H1 (cell line): ENCODE results near the gene CAPS2. TPM values are rescaled to one million over a fixed set of nuclear protein-coding genes. Genes with fewer than 3 reads are reported as not detected.

Experiments used
- CTCF ChIA-PET: fragments of 300-600 bp; sonication (Branson Sonifier 250); formaldehyde crosslinking; loops from one replicate; lab custom pipeline; 2021; ENCODE audit not compliant: partially characterized antibody; lab: Charles Lee
- POLR2A ChIA-PET: fragments of 300-600 bp; sonication (Branson Sonifier 250); formaldehyde crosslinking; loops from one replicate; lab custom pipeline; 2021; ENCODE audit warnings: inconsistent platforms; ENCODE audit not compliant: partially characterized antibody; lab: Charles Lee
- DNase-seq, 2 experiments: peaks; one replicate each; pipeline versions ENCODE4 v3.0.0 to v3.0.0-alpha.2; 2010 to 2022; ENCODE audit warnings: low spot score in 2 of 2, low read depth in 1 of 2, mixed read lengths in 1 of 2
- FAIRE-seq: peaks from 2 replicates; lab custom pipeline; 2011; peaks lifted over from hg19 to GRCh38; lab: Jason Lieb, UNC
- H2AFZ ChIP-seq: 2 replicates; pipeline ENCODE4 v1.8.1; 2012; ENCODE audit warnings: low read length, inconsistent platforms
- H2AK5ac ChIP-seq: 2 replicates; pipeline ENCODE4 v1.6.1; 2013; ENCODE audit warnings: low read depth, low read length
- H2BK120ac ChIP-seq: replicated peaks from 2 replicates; pipeline ENCODE3; 2013; ENCODE audit warnings: low read depth, low read length, inconsistent platforms
- H2BK12ac ChIP-seq: 2 replicates; pipeline ENCODE4 v1.6.1; 2013; ENCODE audit warnings: low read depth, low read length
- H2BK15ac ChIP-seq: 2 replicates; pipeline ENCODE4 v1.6.1; 2013; ENCODE audit warnings: low read length
- H2BK20ac ChIP-seq: 2 replicates; pipeline ENCODE4 v1.6.1; 2013; ENCODE audit warnings: low read length
- H2BK5ac ChIP-seq: 2 replicates; pipeline ENCODE4 v1.6.1; 2013; ENCODE audit warnings: low read depth, low read length
- H3K14ac ChIP-seq: 2 replicates; pipeline ENCODE4 v1.6.1; 2013; ENCODE audit warnings: inconsistent platforms; ENCODE audit not compliant: insufficient read length
- H3K18ac ChIP-seq: 2 replicates; pipeline ENCODE4 v1.6.1; 2013; ENCODE audit warnings: low read length; ENCODE audit errors: extremely low read depth
- H3K23ac ChIP-seq: 2 replicates; pipeline ENCODE4 v1.6.1; 2013; ENCODE audit warnings: inconsistent platforms; ENCODE audit not compliant: insufficient read length
- H3K23me2 ChIP-seq: 2 replicates; pipeline ENCODE4 v1.6.1; 2013; ENCODE audit warnings: low read depth, low read length
- H3K27ac ChIP-seq: 2 replicates; pipeline ENCODE4 v1.6.1; 2011; ENCODE audit warnings: low read depth, low read length, inconsistent platforms
- H3K27me3 ChIP-seq, 4 experiments: replicated peaks in 1 of 4; 1 replicate in 1 of 4; 2 replicates in 3 of 4; pipeline versions ENCODE4 v1.6.1 to v1.8.1; 2011 to 2013; ENCODE audit warnings: low read length in 3 of 4, mild to moderate bottlenecking in 3 of 4, inconsistent platforms in 2 of 4, mixed read lengths in 2 of 4, moderate library complexity in 1 of 4; ENCODE audit not compliant: control insufficient read depth in 3 of 4, insufficient read depth in 3 of 4; ENCODE audit errors: extremely low read depth in 1 of 4
- H3K36me3 ChIP-seq, 4 experiments: 2 replicates each; pipeline versions ENCODE4 v1.6.1 to v1.8.1; 2011 to 2013; ENCODE audit warnings: mild to moderate bottlenecking in 4 of 4, low read length in 3 of 4, moderate library complexity in 2 of 4, control low read depth in 1 of 4, inconsistent platforms in 1 of 4; ENCODE audit not compliant: insufficient read depth in 4 of 4, control insufficient read depth in 2 of 4
- H3K4ac ChIP-seq: replicated peaks from 2 replicates; pipeline ENCODE3; 2013; ENCODE audit warnings: low read length, low read depth, mixed read lengths, inconsistent platforms; ENCODE audit not compliant: insufficient read length
- H3K4me1 ChIP-seq, 4 experiments: replicated peaks in 1 of 4; 1 replicate in 1 of 4; 2 replicates in 3 of 4; pipeline versions ENCODE4 v1.6.1 to v1.8.1; 2011 to 2013; ENCODE audit warnings: low read length in 3 of 4, inconsistent platforms in 2 of 4, mixed read lengths in 1 of 4; ENCODE audit not compliant: insufficient read depth in 4 of 4, control insufficient read depth in 3 of 4
- H3K4me2 ChIP-seq, 2 experiments: 2 replicates each; pipeline versions ENCODE4 v1.6.1 to v1.8.1; 2011 to 2013; ENCODE audit warnings: low read depth in 2 of 2, low read length in 2 of 2, control low read depth in 1 of 2, inconsistent platforms in 1 of 2, mild to moderate bottlenecking in 1 of 2; ENCODE audit not compliant: insufficient read depth in 1 of 2
- H3K4me3 ChIP-seq, 4 experiments: fragments of 200-600, 300-600 bp in 1 of 4; sonication (generic), shearing (Covaris generic), sonication (Bioruptor Twin) in 1 of 4; 2 replicates each; pipeline versions ENCODE4 v1.5.1 to v1.8.1; 2011 to 2016; ENCODE audit warnings: low read length in 4 of 4, low read depth in 3 of 4, control low read depth in 2 of 4, inconsistent platforms in 2 of 4, mild to moderate bottlenecking in 2 of 4, mixed read lengths in 1 of 4, moderate library complexity in 1 of 4; ENCODE audit not compliant: insufficient read depth in 2 of 4; ENCODE audit errors: extremely low read depth in 1 of 4
- H3K56ac ChIP-seq: replicated peaks from 2 replicates; pipeline ENCODE3; 2013; ENCODE audit warnings: low read depth, mild to moderate bottlenecking, mixed read lengths, low read length, inconsistent platforms; ENCODE audit not compliant: insufficient read length
- H3K79me1 ChIP-seq: 2 replicates; pipeline ENCODE4 v1.6.1; 2013; ENCODE audit warnings: low read depth, low read length, control low read depth
- H3K79me2 ChIP-seq, 2 experiments: 2 replicates each; pipeline versions ENCODE4 v1.6.1 to v1.8.1; 2012 to 2013; ENCODE audit warnings: low read length in 2 of 2, mild to moderate bottlenecking in 2 of 2, inconsistent platforms in 1 of 2; ENCODE audit not compliant: insufficient read depth in 2 of 2, control insufficient read depth in 1 of 2
- H3K9ac ChIP-seq, 4 experiments: replicated peaks in 1 of 4; 1 replicate in 1 of 4; 2 replicates in 3 of 4; pipeline versions ENCODE4 v1.6.1 to v1.8.1; 2011 to 2013; ENCODE audit warnings: low read depth in 3 of 4, low read length in 3 of 4, control low read depth in 2 of 4, mild to moderate bottlenecking in 2 of 4, moderate library complexity in 2 of 4, inconsistent platforms in 1 of 4; ENCODE audit errors: extremely low read depth in 1 of 4
- H3K9me3 ChIP-seq, 2 experiments: 2 replicates each; pipeline versions ENCODE4 v1.6.1 to v1.8.1; 2012 to 2013; ENCODE audit warnings: mild to moderate bottlenecking in 2 of 2, moderate library complexity in 2 of 2, control low read depth in 1 of 2, inconsistent platforms in 1 of 2, low read depth in 1 of 2, low read length in 1 of 2, mixed read lengths in 1 of 2; ENCODE audit not compliant: insufficient read depth in 2 of 2
- H4K20me1 ChIP-seq, 2 experiments: replicated peaks in 1 of 2; 2 replicates each; pipeline versions ENCODE3 to v1.8.1; 2011 to 2013; ENCODE audit warnings: inconsistent platforms in 2 of 2, low read length in 2 of 2, mild to moderate bottlenecking in 1 of 2; ENCODE audit not compliant: insufficient read depth in 2 of 2, control insufficient read depth in 1 of 2
- H4K5ac ChIP-seq: 2 replicates; pipeline ENCODE4 v1.6.1; 2013; ENCODE audit warnings: low read length, low read depth, mixed read lengths, inconsistent platforms; ENCODE audit not compliant: insufficient read length
- H4K8ac ChIP-seq: 2 replicates; pipeline ENCODE4 v1.8.0; 2013; ENCODE audit warnings: mild to moderate bottlenecking, moderate library complexity, low read length, inconsistent platforms; ENCODE audit not compliant: insufficient read depth; ENCODE audit errors: extremely low read depth
- H4K91ac ChIP-seq: replicated peaks from 2 replicates; pipeline ENCODE3; 2013; ENCODE audit warnings: low read length, mixed read lengths, inconsistent platforms; ENCODE audit not compliant: insufficient read length
- BCL11A ChIP-seq, 2 experiments: IDR thresholded peaks; one replicate each; pipeline ENCODE4 v1.6.1; 2011; ENCODE audit warnings: low read depth in 2 of 2, low read length in 2 of 2, mild to moderate bottlenecking in 2 of 2
- CBX5 ChIP-seq: fragments of 300-800, 300-1000 bp; sonication (generic); IDR thresholded peaks from 2 replicates; pipeline ENCODE4 v1.7.1; 2016; ENCODE audit warnings: antibody characterized with exemption, low read length, low read depth
- CHD1 ChIP-seq: IDR thresholded peaks from 2 replicates; pipeline ENCODE4 v1.6.1; 2012; ENCODE audit warnings: low read depth, low read length, improper control_type of control experiment
- CHD2 ChIP-seq: IDR thresholded peaks from 2 replicates; pipeline ENCODE4 v1.6.1; 2012; ENCODE audit warnings: low read length, improper control_type of control experiment
- HDAC2 ChIP-seq, 2 experiments: fragments of 300-600 bp in 1 of 2; sonication (generic) in 1 of 2; IDR thresholded peaks; 2 replicates each; pipeline ENCODE4 v1.6.1; 2011 to 2012; ENCODE audit warnings: low read depth in 2 of 2, low read length in 2 of 2, mild to moderate bottlenecking in 2 of 2, moderate library complexity in 2 of 2, borderline replicate concordance in 1 of 2, inconsistent platforms in 1 of 2
- NANOG ChIP-seq: IDR thresholded peaks from 2 replicates; pipeline ENCODE4 v1.6.1; 2011; ENCODE audit warnings: low read length, low read depth, mild to moderate bottlenecking, inconsistent platforms; ENCODE audit not compliant: insufficient read depth, poor library complexity, severe bottlenecking
- POU5F1 ChIP-seq: IDR thresholded peaks from 2 replicates; pipeline ENCODE4 v1.6.1; 2011; ENCODE audit warnings: low read depth, mild to moderate bottlenecking, low read length, moderate library complexity
- RBBP5 ChIP-seq: IDR thresholded peaks from 2 replicates; pipeline ENCODE4 v1.7.1; 2012; ENCODE audit warnings: low read depth, mild to moderate bottlenecking, inconsistent platforms, low read length, moderate library complexity, borderline replicate concordance
- RXRA ChIP-seq: IDR thresholded peaks from 2 replicates; pipeline ENCODE4 v1.6.1; 2011; ENCODE audit warnings: low read depth, mild to moderate bottlenecking, low read length, moderate library complexity; ENCODE audit not compliant: insufficient read depth
- SAP30 ChIP-seq: fragments of 300-600 bp; sonication (generic); IDR thresholded peaks from 2 replicates; pipeline ENCODE4 v1.7.1; 2012; ENCODE audit warnings: low read length, moderate library complexity, mild to moderate bottlenecking, inconsistent platforms; ENCODE audit not compliant: insufficient read depth, insufficient replicate concordance
- TAF1 ChIP-seq: IDR thresholded peaks from 2 replicates; pipeline ENCODE4 v1.6.1; 2011; ENCODE audit warnings: mild to moderate bottlenecking, low read depth, low read length
- USF2 ChIP-seq: IDR thresholded peaks from 2 replicates; pipeline ENCODE4 v1.6.1; 2011; ENCODE audit warnings: low read length, improper control_type of control experiment
- WGBS, 2 experiments: shearing (Covaris generic) in 1 of 2; methylation state at CpG; one replicate each; pipeline versions ENCODE4 v1.1.6 to v1.1.7; 2013 to 2015; ENCODE audit warnings: low lambda C conversion rate in 2 of 2, mixed read lengths in 2 of 2, inconsistent platforms in 1 of 2, low coverage in 1 of 2, missing lambda C conversion rate in 1 of 2; ENCODE audit not compliant: insufficient replicate concordance in 2 of 2, insufficient coverage in 1 of 2, insufficient read length in 1 of 2; ENCODE audit errors: extremely low coverage in 1 of 2, missing lambda C conversion rate in 1 of 2; 5-methylcytosine and 5-hydroxymethylcytosine counted together
- polyA plus RNA-seq, 7 experiments: library from polyadenylated mRNA; depleted of rRNA in 3 of 7; stranded (reverse) in 5 of 7; unstranded in 2 of 7; fragments of >200 nt in 5 of 7; fragments of 200-250 nt in 2 of 7; gene quantifications; 1 replicate in 5 of 7; 2 replicates in 1 of 7; 4 replicates in 1 of 7; pipeline versions ENCODE4 v1.2.1 to v1.2.3, GENCODE V29; 2011 to 2013; ENCODE audit warnings: missing spikeins in 2 of 7, mixed read lengths in 2 of 7
- total RNA-seq: library from RNA; stranded (reverse); fragmentation: NEBNext Ultra II Directional; extraction: Animal tissue kit (Norgen Biotek cat#: 25700); gene quantifications from 2 replicates; pipeline ENCODE4 v1.2.1, GENCODE V29; 2021

The CAPS2 gene
- total and polyA plus RNA-seq, 2 of the 8 experiments (the other 6 are each of a cell fraction or from before 2014, with no cell fraction given) = 2.3 to 3.8 TPM

DNA sequence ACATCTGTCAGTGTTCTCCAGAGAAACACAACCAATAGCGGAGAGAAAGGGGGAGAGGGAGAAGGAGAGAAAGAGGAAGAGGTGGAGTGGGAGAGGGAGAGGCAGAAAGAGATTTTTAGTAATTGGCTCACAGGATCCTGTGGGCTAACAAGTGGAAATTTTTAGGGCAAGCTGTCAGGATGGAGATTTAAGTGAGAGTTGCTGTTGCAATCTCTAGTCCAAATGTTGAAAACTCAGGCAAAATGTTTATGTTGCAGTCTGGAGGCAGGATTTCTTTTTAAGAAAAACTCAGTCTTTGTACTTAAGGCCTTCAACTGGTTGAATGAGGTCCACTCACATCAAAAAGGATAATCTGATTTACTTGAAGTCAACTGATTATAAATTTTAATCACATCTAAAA is 48.2 kb upstream of the CAPS2 start:
- Histone ChIP-seq H3K27ac (no peak overlapping the region), H3K23me2 (no peaks in the 10 kb centered on the region), H2AK5ac (no peak overlapping the region), H3K79me2 (no peaks in the 10 kb centered on the region; a peak in 1 of 4 replicates), H3K4ac (no peak overlapping the region), H2BK20ac (no peak overlapping the region), H4K91ac (no peak overlapping the region), H3K56ac (no peak overlapping the region), H4K20me1 (no peaks in the 10 kb centered on the region), H3K23ac (no peak overlapping the region), H2BK12ac (no peak overlapping the region), H3K9me3 (no peaks in the 10 kb centered on the region), H2BK15ac (0 out of 2 replicates have a peak overlapping the region, but pooled peaks have one; percentile 10), H3K4me3 (no peak overlapping the region), H3K36me3 (no peaks in the 10 kb centered on the region), H3K79me1 (no peaks in the 10 kb centered on the region), H3K27me3 (no peaks in the 10 kb centered on the region), H3K18ac (no peak overlapping the region), H4K5ac (no peak overlapping the region), H3K4me1 (peaks cover 0 to 6% (median 0%) of the 10 kb centered on the region in 4 experiments; a peak in 1 of 7 replicates), H3K9ac (no peak overlapping the region), H3K4me2 (no peak overlapping the region), H4K8ac (no peak overlapping the region), H2AFZ (no peak overlapping the region), H3K14ac (no peak overlapping the region), H2BK5ac (no peak overlapping the region), H2BK120ac (no peak overlapping the region)
- TF ChIP-seq RBBP5 = no peak
- TF ChIP-seq RXRA = no peak
- no peak for TF ChIP-seq CBX5
- no peak for TF ChIP-seq HDAC2 (IDR thresholded peaks at IDR 0.05; ENCODE audit: borderline replicate concordance in 1 of 2, low read depth in 2 of 2, low read length in 2 of 2)
- TF ChIP-seq BCL11A (IDR thresholded peaks at IDR 0.05; ENCODE audit: low read depth in 2 of 2, low read length in 2 of 2) = no peak
- no peak for TF ChIP-seq POU5F1
- no peak for TF ChIP-seq TAF1
- TF ChIP-seq SAP30 = no peak
- no peak for TF ChIP-seq CHD2
- no peak for TF ChIP-seq NANOG
- no peak for TF ChIP-seq USF2
- no peak for TF ChIP-seq CHD1
- ChIA-PET POLR2A (interaction anchor here (0.6 kb wide), 1 partner anchor 1385 kb away, joined by 3 read pairs; no protein-coding TSS in a partner anchor), CTCF (interaction anchor here (0.7 kb wide), 1 partner anchor 90 kb away, joined by 3 read pairs; no protein-coding TSS in a partner anchor)
- 100% methylated on average over 1 of the region's 1 CpG; no CpG with 5 or more reads in 1 of the 2 experiments for WGBS, 2 experiments
- no peak for DNase-seq
- no peak for FAIRE-seq
